Activated CD4-positive, alpha-beta memory T cell treated with anti-CD3 and anti-CD28 coated beads for 36 hours (primary cell): ENCODE results near the gene TCP11L2. TPM values are rescaled to one million over a fixed set of nuclear protein-coding genes. Genes with fewer than 3 reads are reported as not detected.

Experiments
- CTCF ChIA-PET: fragments of 350-600 bp; sonication (Branson Sonifier 250); formaldehyde crosslinking; loops from one replicate; lab custom pipeline; 2021; ENCODE audit warnings: antibody characterized with exemption, inconsistent platforms; lab: Charles Lee
- POLR2A ChIA-PET: fragments of 350-600 bp; sonication (Branson Sonifier 250); formaldehyde crosslinking; loops from one replicate; lab custom pipeline; 2021; ENCODE audit warnings: antibody characterized with exemption; lab: Charles Lee
- DNase-seq: peaks from one replicate; pipeline ENCODE4 v3.0.0-alpha.2; 2020
- H3K27ac Mint-ChIP-seq: one replicate; pipeline ENCODE4 v1.8.0; 2021; ENCODE audit warnings: mixed read lengths
- H3K27me3 Mint-ChIP-seq: one replicate; pipeline ENCODE4 v1.8.0; 2021; ENCODE audit warnings: mixed read lengths
- H3K36me3 Mint-ChIP-seq: one replicate; pipeline ENCODE4 v1.8.0; 2021; ENCODE audit warnings: mixed read lengths
- H3K4me1 Mint-ChIP-seq: one replicate; pipeline ENCODE4 v1.8.0; 2021; ENCODE audit warnings: low read depth, mixed read lengths
- H3K4me3 Mint-ChIP-seq: one replicate; pipeline ENCODE4 v1.8.0; 2021; ENCODE audit warnings: mild to moderate bottlenecking, mixed read lengths
- H3K9me3 Mint-ChIP-seq: one replicate; pipeline ENCODE4 v1.8.0; 2021; ENCODE audit warnings: mixed read lengths
- intact Hi-C: fragments of 100-400 bp; cut with micrococcal nuclease; formaldehyde crosslinking; loops from one replicate; pipeline ENCODE4 v1.15.1; 2023
- total RNA-seq, 2 experiments: library from RNA; stranded (reverse); gene quantifications; one replicate each; pipeline ENCODE4 v1.2.3, GENCODE V29; 2021

The TCP11L2 gene
- total RNA-seq, 2 experiments from 2014 or later = 8.8 to 10.3 TPM

DNA sequence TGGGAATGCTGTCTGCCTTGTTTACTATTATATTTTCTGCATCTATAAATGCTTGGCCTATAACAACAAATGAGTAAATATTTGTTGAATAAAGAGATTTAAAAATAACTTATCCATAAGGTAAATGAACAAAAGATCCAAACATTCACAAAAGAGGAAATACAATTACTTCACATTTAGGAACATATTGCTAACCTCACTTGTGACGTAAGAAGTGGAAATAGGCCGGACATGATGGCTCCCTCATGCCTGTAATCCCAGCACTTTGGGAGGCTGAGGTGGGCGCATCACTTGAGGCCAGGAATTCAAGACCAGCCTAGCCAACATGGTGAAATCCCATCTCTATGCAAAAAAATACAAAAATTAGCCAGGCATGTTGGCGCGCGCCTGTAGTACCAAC, 29.0 kb upstream of the TCP11L2 start:
- no peak for DNase-seq
- intact Hi-C loops = no loop called here
- no peak overlapping the region for H3K27ac Mint-ChIP-seq
- H3K4me1 Mint-ChIP-seq = no peaks in the 10 kb centered on the region
- CTCF ChIA-PET = interaction anchor here (0.6 to 1.8 kb wide), 3 partner anchors 46 to 1047 kb away, joined by 3 to 8 read pairs (median 3); no protein-coding TSS in a partner anchor
- POLR2A ChIA-PET = interaction anchor here (0.7 kb wide), 1 partner anchor 11 kb away, joined by 5 read pairs; no protein-coding TSS in a partner anchor
- H3K36me3 Mint-ChIP-seq = no peaks in the 10 kb centered on the region
- H3K4me3 Mint-ChIP-seq = no peak overlapping the region
- H3K27me3 Mint-ChIP-seq = no peaks in the 10 kb centered on the region
- H3K9me3 Mint-ChIP-seq = no peaks in the 10 kb centered on the region

GRCh38 chr12:106274012-106274411, 28.5 kb upstream of the TCP11L2 start:
- POLR2A ChIA-PET = interaction anchor here (0.7 kb wide), 1 partner anchor 11 kb away, joined by 5 read pairs; no protein-coding TSS in a partner anchor
- no peaks in the 10 kb centered on the region for H3K36me3 Mint-ChIP-seq
- CTCF ChIA-PET = interaction anchor here (0.6 to 1.8 kb wide), 3 partner anchors 47 to 1048 kb away, joined by 3 to 8 read pairs (median 3); no protein-coding TSS in a partner anchor
- H3K27me3 Mint-ChIP-seq = no peaks in the 10 kb centered on the region
- H3K27ac Mint-ChIP-seq = no peak overlapping the region
- no peak for DNase-seq
- H3K9me3 Mint-ChIP-seq = no peaks in the 10 kb centered on the region
- no peaks in the 10 kb centered on the region for H3K4me1 Mint-ChIP-seq
- intact Hi-C loops = no loop called here
- no peak overlapping the region for H3K4me3 Mint-ChIP-seq

DNA sequence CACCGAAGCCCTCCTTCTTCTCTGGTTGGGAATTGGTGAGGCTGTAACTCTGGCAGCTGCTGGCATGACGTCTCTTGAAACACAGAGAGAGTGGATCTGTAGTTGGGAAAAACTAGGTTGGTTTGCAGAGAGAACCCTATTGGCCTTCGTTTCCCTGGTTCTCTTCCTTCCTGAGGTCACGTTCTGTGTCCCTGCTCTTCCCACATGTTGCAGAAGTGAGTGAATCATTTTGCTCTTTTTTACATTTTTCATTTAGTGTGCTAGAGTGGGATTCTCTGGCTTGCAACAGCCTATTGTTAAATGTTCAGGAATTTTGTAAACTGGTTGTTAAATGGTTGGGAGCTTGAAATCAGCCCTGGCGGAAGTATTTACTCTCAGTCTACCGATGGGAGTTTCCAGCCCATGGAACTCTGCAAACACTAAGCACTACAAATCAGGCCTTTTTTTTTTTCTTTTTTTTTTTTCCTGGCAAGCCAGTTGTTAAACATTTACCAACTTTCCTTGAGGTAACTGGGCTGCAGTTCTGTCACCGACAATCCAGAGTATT, 27.9 kb upstream of the TCP11L2 start:
- Mint-ChIP-seq H3K27ac (no peak overlapping the region), H3K4me3 (no peak overlapping the region)

DNA sequence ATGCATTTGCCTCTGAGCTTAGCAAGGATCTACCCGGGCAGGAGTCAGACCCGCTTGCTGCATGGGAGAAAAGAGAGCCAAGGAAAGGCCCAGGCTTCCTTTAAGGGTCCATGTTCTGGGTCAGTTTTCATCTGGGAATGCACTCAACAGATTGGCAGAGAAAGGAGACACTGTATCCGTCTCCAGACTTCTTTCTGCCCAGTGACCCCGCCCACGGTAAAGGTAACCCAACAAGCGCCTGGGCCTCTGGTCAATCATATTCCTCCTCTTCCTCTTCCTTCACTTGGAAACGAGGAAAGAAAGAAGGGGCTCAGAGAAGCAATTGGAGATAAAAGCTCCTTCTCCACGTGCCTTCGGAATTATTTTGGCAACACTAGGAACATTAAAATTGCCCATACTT, 27.1 kb upstream of the TCP11L2 start:
- ChIA-PET POLR2A (no interaction called here), CTCF (interaction anchor here (0.6 to 1.2 kb wide), 3 partner anchors 49 to 53 kb away, joined by 3 to 5 read pairs (median 3); no protein-coding TSS in a partner anchor)
- H3K4me3 Mint-ChIP-seq = no peak overlapping the region
- no peaks in the 10 kb centered on the region for H3K4me1 Mint-ChIP-seq
- intact Hi-C loops = no loop called here
- H3K9me3 Mint-ChIP-seq = no peaks in the 10 kb centered on the region
- no peak overlapping the region for H3K27ac Mint-ChIP-seq
- no peak for DNase-seq
- no peaks in the 10 kb centered on the region for H3K36me3 Mint-ChIP-seq
- H3K27me3 Mint-ChIP-seq = no peaks in the 10 kb centered on the region

More for the DNA sequence above, 27.9 kb upstream of the TCP11L2 start:
- Mint-ChIP-seq H3K27me3 (no peaks in the 10 kb centered on the region), H3K36me3 (no peaks in the 10 kb centered on the region), H3K9me3 (no peaks in the 10 kb centered on the region), H3K4me1 (no peaks in the 10 kb centered on the region)
- ChIA-PET POLR2A (no interaction called here), CTCF (interaction anchor here (1.2 to 1.8 kb wide), 3 partner anchors 47 to 51 kb away, joined by 3 to 8 read pairs (median 5); no protein-coding TSS in a partner anchor)
- intact Hi-C loops = no loop called here
- DNase-seq = no peak

DNA sequence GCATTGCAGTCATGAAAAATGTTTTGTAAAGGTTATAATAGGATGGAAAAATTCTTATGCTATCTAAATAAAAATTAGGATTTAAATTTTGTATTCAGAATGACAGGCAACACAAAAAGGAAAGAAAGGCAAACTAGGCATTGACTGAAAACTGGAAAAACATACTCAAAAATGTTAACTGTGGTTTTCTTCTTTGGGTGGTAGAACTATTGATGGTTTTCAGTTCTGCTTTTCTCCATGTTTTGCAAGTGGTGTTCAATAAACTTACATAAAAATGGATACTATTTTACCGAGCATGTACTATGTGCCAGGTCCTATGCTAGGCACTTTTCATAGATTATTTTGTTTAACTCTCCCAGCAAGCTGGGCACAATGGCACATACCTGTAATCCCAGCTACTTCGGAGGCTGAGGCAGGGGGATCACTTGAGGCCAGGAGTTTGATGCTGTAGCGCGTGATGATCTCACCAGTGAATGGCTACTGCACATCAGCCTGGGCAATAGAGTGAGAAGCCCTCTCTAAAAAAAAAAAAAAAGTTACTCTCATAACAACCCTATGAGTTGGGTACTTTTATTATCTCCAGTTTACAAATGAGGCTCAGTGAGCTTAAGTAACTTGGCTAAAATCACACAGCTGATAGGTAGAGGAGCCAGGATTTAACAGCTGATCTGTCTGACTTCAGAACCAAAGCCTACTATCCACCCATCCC, 26.3 kb upstream of the TCP11L2 start:
- intact Hi-C loops = no loop called here
- no peak for DNase-seq
- Mint-ChIP-seq H3K9me3 (peaks cover 2% of the 10 kb centered on the region), H3K4me3 (no peak overlapping the region), H3K27me3 (no peaks in the 10 kb centered on the region), H3K36me3 (no peaks in the 10 kb centered on the region), H3K4me1 (no peaks in the 10 kb centered on the region), H3K27ac (no peak overlapping the region)
- CTCF ChIA-PET = interaction anchor here (0.9 kb wide), 1 partner anchor 49 kb away, joined by 3 read pairs; no protein-coding TSS in a partner anchor
- POLR2A ChIA-PET = no interaction called here

GRCh38 chr12:106280106-106280505, 22.4 kb upstream of the TCP11L2 start:
- H3K27ac Mint-ChIP-seq = no peak overlapping the region
- ChIA-PET CTCF (interaction anchor here (1.5 to 9.5 kb wide), 2 partner anchors 54 to 77 kb away, joined by 4 to 285 read pairs; partner anchors contain the start of gene POLR3B), POLR2A (no interaction called here)
- peaks cover 2% of the 10 kb centered on the region for H3K36me3 Mint-ChIP-seq
- H3K9me3 Mint-ChIP-seq = peaks cover 14% of the 10 kb centered on the region
- no peak overlapping the region for H3K4me3 Mint-ChIP-seq
- DNase-seq = no peak
- intact Hi-C loops = loop anchor here (5.0 kb wide), 1 partner anchor 858 kb away; no protein-coding TSS in a partner anchor
- H3K27me3 Mint-ChIP-seq = peaks cover 1% of the 10 kb centered on the region
- H3K4me1 Mint-ChIP-seq = peaks cover 10% of the 10 kb centered on the region

- Mint-ChIP-seq H3K4me1 (peaks cover 16% of the 10 kb centered on the region), H3K4me3 (no peak overlapping the region), H3K27ac (no peak overlapping the region), H3K9me3 (peaks cover 14% of the 10 kb centered on the region), H3K36me3 (peaks cover 2% of the 10 kb centered on the region), H3K27me3 (peaks cover 1% of the 10 kb centered on the region)
- DNase-seq = no peak
- POLR2A ChIA-PET = interaction anchor here (1.5 kb wide), 1 partner anchor 22 kb away, joined by 3 read pairs; no protein-coding TSS in a partner anchor
- intact Hi-C loops = loop anchor here (5.0 kb wide), 1 partner anchor 859 kb away; no protein-coding TSS in a partner anchor
- CTCF ChIA-PET = interaction anchor here (0.6 to 9.5 kb wide), 6 partner anchors 9 to 77 kb away, joined by 3 to 285 read pairs (median 4); no protein-coding TSS in a partner anchor
Measured at GRCh38 chr12:106281056-106281782, 21.3 kb upstream of the TCP11L2 start.

DNA sequence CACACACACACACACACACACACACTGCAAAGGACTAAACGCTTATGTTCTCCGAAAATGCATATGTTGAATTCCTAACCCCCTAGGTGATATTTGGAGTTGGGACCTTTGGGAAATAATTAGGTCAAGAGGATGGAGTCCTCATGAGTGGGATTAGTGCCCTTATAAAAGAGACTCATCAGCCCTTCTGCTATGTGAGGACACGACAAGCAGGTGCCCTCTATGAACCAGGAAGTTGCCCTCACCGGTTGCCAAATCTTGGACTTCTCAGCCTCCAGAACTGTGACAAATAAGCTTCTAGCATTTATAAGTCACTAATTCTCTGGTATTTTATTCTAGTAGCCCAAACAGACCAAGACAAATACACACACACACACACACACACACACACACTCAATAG, 20.7 kb upstream of the TCP11L2 start:
- Mint-ChIP-seq H3K27me3 (peaks cover 1% of the 10 kb centered on the region), H3K9me3 (peaks cover 14% of the 10 kb centered on the region), H3K36me3 (peaks cover 2% of the 10 kb centered on the region), H3K4me1 (peaks cover 16% of the 10 kb centered on the region), H3K27ac (no peak overlapping the region), H3K4me3 (no peak overlapping the region)
- intact Hi-C loops = loop anchor here (1.0 to 5.0 kb wide), 3 partner anchors 33 to 860 kb away; partner anchors contain the start of gene CKAP4
- no peak for DNase-seq
- CTCF ChIA-PET = interaction anchor here (0.6 to 9.5 kb wide), 12 partner anchors 9 to 148 kb away, joined by 3 to 285 read pairs (median 4); no protein-coding TSS in a partner anchor
- POLR2A ChIA-PET = interaction anchor here (1.5 kb wide), 1 partner anchor 22 kb away, joined by 3 read pairs; no protein-coding TSS in a partner anchor

- Mint-ChIP-seq H3K4me3 (no peak overlapping the region), H3K9me3 (peaks cover 14% of the 10 kb centered on the region), H3K27ac (no peak overlapping the region), H3K27me3 (peaks cover 1% of the 10 kb centered on the region), H3K4me1 (peaks cover 20% of the 10 kb centered on the region), H3K36me3 (peaks cover 2% of the 10 kb centered on the region)
- POLR2A ChIA-PET = interaction anchor here (1.5 kb wide), 1 partner anchor 21 kb away, joined by 3 read pairs; no protein-coding TSS in a partner anchor
- CTCF ChIA-PET = interaction anchor here (0.6 to 9.5 kb wide), 25 partner anchors 8 to 874 kb away, joined by 3 to 285 read pairs (median 3); no protein-coding TSS in a partner anchor
- intact Hi-C loops = loop anchor here (1.0 to 5.0 kb wide), 3 partner anchors 34 to 860 kb away; partner anchors contain the start of gene CKAP4
- DNase-seq = peak; percentile 65
Measured at GRCh38 chr12:106282457-106283097, 20.0 kb upstream of the TCP11L2 start.

- intact Hi-C loops = loop anchor here (5.0 kb wide), 1 partner anchor 862 kb away; no protein-coding TSS in a partner anchor
- Mint-ChIP-seq H3K4me3 (no peak overlapping the region), H3K9me3 (peaks cover 14% of the 10 kb centered on the region), H3K27ac (no peak overlapping the region), H3K27me3 (peaks cover 1% of the 10 kb centered on the region), H3K4me1 (peaks cover 37% of the 10 kb centered on the region), H3K36me3 (peaks cover 2% of the 10 kb centered on the region)
- POLR2A ChIA-PET = interaction anchor here (0.6 kb wide), 1 partner anchor 11 kb away, joined by 5 read pairs; no protein-coding TSS in a partner anchor
- peak; percentile 33 for DNase-seq
- CTCF ChIA-PET = interaction anchor here (0.6 to 9.5 kb wide), 3 partner anchors 11 to 598 kb away, joined by 3 to 285 read pairs (median 48); no protein-coding TSS in a partner anchor
Measured at GRCh38 chr12:106284358-106285105, 18.0 kb upstream of the TCP11L2 start.
